Activated T-cell treated with anti-CD3 and anti-CD28 coated beads for 48 hours (primary cell): ENCODE measurements around the gene SPEM3.
A peak's percentile ranks its signal among the peaks of the same experiment; 100 is the strongest.

Experiments
- DNase-seq: peaks from one replicate; pipeline ENCODE4 v3.0.0-alpha.2; 2020; ENCODE audit warnings: low read depth

SPEM3 gene

DNA sequence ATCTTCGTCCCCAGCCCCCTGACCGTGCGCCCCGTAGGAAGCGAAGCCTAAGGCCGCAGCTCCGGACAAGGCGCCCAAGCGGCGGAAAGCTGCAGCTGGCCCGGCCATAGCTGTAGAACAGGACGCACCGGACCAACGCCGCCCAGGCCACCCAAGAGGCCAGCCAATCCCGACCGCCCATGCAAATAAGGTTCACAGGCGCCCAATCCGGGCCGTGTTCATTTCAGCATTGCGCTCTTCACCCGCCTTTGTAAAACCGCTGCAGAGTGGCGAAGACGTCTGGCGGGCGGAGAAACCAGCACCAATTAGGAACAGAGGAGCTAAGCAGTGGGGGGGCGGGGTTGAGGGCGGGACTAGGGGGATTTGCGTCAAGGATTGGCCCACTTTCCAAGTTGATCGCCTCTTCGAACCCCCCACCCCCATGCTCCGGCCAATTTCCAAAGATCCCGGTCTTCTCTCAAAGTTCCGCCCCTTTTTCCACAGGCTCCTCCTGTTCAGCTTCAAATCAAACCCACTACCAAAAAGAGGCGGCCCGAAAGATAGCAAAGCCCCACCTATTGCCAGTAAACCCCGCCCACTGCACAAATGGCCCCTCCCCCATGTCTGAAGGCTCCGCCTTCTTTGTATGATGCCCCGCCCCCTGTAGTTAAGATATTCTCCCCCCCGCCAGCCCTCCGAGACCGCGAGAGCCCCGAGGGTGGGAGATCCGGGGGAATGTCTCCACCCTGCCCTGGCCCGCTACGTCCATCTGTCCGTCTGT lies 24.5 kb upstream of the SPEM3 start, which contains the start of gene TMEM256:
Gene TMEM256, minus strand, starts transcription at position 121 of the 760 bp plus-strand sequence. Its CDS starts 13 bp downstream, at position 108.
- peak; percentile 90 for DNase-seq

GRCh38 chr17:7404737-7405349 lies 23.8 kb upstream of the SPEM3 start:
- peak; percentile 66 for DNase-seq

DNA sequence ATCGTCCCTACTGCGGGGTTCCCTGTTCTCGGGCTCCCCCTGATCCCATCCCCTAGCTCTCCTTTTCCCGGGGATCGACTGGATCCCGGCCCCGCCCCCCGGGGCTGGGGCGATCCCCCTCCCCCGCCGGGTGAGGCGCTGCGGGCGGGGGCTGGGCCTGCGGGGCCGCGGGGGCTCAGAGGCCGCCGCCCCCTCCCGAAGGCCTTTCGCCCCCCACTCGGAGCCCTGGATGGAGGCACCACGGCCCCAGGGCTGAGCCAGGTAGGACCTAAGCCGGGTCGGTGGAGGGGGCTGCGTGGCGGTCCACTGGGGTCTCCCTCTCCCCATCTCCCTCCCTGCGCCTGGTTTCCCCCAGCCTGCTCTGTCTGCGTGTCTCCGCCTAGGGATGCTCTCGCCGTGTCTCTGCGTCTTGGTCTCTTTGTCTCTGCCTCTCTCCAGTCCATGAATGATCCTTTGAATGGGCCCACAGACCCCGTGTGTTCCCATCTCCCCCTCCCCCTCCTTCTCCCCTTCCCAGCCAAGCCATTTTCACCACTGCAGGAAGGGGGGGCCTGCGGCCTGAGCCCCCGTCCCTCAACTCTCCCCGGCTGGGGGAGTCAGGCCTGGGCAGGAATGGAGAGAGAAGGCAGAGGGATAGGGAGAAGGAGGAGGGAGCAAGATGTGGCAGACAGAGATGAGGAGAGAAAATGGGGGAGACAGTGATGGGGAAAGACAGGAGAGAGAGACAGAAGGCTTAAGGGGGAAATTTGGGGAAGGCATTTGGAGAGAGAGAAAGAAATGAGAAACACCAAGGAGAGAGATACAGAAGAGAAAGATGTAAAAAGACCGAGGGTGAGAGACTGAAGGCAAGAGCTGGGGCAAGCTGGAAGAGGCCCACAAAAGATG lies 23.1 kb upstream of the SPEM3 start:
- no peak for DNase-seq

GRCh38 chr17:7406235-7406825 lies 22.3 kb upstream of the SPEM3 start:
- DNase-seq: no peak

DNA sequence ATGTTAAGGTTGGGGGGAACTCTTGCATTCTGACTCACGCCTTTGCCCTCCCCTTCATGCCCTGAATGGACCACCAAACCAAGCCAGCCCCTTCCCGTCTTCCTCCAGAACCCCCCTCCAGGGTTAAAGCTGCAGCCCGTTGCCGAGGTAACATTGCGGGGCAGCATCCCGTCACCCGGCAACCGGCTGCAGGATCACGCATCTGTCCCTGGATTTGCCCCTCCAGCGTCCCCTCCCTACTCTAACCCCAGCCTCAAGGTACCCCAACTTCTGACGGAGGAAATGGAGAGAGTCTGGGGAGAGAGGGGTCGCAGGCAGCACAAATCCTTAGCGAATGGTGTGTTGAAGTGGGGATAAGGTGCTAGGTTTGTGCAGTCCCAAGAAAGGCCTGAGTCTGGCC lies 21.6 kb upstream of the SPEM3 start:
- no peak for DNase-seq

DNA sequence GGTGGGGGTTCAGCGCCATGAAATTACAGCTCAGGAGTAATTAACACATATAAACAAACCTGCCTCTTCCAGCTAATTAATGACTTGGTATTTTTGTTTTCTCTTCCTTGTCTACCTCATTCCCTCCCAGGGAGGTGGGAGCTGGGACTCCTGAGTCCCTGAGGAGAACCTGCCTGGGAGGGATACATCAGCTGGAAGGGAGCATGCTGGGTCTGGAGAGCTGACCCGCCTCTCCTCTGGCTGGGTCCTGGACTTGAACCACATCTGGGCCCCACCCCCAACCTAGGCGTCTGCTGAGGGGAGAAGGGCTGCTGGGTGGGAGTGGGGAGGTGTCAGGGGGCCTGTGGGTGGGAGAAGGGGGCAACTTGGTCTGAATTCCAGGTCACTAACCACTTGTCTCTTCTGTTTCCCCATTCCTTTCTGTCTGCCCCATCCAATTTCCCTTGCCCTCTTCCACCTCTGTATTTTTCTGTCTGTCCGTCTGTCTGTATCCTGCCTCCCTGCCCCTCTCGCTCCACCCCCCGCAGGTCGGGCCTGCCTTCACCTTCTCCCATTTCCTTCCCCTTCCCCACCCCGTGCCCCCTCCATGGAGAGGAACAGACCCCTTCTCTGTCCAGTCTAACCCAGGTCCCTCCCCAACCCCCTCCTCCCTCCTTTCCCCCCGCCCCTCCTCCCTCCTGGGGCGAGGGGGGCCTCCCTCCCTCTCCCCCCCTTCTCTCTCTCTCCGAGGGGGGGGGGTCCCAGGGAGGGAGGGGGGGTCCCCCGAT lies 21.0 kb upstream of the SPEM3 start, which contains the start of gene NLGN2:
Gene NLGN2, plus strand, starts transcription at position 361 of the 767 bp plus-strand sequence. CDS start 411 bp downstream, outside the sequence.
- DNase-seq: no peak

GRCh38 chr17:7408252-7408727 lies 20.4 kb upstream of the SPEM3 start:
- no peak for DNase-seq

- DNase-seq: no peak
These were observed 19.8 kb upstream of the SPEM3 start for GRCh38 chr17:7408863-7409262.

DNA sequence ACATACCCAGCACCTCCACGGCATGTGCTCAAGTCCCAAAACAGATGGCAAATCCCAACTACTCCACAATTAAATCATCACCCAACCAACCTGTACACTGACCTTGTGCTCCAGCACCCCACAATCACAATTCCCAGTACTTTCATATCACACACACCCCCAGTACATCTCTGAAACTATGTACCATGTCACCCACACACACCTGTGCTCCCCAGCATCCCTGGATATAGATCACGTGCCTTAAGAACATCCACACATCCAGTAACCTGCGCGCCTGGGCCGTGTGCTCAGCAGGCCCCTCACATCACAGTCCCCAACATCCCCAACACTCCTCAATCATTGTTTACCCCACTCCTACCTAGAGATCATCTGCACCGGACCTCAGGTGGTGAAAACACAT lies 18.9 kb upstream of the SPEM3 start:
- DNase-seq: no peak

DNA sequence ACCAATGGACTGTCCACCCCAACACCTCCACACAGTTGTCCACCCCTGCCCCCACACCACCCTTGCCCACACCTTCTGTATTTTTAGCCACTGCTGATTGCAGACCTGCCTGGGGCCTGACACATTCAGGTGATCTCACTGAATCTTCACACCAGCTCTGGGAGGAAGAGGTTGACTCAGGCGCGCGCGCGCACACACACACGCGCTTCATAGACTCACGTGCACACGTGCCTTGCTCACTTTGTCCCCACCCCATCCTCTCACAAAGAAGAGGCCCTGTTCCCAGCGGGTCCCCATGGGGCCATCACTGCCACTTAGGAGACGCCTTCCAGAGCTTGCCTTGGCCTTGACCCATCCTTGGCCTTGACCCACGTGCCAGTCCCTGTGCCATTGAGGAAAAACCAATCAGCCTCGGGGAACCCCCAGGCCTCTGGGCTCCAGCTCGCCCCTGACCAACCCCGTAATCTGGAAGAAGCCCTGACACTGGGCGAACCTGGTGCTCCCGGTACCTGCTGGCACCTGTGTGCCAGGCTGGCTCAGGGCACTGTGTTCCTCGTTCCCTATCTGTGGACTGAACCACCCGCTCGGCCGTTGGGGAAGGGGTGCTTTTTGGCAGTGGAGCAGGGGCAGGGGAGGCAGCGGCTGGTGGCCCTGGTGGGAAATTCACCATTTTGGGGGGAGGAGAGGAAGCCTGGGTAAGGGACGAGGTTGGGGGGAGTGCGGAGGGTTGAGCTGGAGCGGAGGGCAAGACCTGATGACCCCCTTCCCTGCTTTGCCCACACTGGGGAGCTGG lies 17.8 kb upstream of the SPEM3 start:
- DNase-seq: no peak

DNA sequence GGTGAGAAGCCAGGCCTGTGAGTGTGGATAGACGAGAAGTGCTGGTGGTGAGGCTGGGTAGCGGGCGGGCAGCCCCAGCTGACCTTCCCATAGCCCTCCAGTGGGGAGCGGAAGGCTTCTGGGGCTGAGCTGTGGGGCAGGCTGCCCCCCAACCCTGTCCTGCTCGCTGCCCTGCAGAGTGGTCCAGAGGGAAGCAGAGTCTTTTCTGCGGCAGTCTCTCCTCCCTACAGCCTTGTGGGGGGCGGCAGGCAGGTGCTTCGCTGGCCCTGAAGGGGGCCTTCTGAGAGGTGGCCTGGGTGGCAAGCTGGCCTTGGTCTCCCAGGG lies 17.3 kb upstream of the SPEM3 start:
- no peak for DNase-seq

DNA sequence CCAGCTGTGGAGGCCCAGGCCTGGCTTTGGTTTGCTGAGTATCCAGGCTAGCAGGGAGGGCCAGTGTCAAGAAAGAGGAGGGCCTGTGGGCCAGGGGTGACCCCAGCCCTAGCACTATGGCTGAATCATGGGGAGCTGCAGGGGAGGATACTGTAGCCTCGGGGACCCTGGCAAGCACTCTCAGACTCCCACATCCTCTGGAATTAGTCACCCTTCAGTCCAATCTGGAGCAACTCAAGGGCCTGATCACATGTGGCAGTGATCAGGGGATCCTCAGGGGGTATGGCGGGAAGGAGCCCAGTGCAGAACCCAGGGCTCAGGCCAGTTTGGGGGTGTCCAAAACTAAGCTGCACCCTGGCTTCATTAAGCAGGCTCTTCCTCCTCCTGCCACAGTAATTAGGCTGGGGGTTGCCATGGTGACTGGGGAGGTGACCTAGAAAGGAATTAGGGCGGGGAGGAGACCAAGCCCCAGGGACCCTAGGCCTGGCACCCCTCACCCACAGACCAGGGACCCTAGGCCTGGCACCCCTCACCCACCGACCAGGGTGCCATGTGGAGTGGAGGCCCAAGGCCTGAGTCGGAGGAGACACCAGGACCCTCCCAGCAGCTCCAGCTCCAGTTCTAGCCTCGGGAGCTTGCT lies 15.2 kb upstream of the SPEM3 start:
- DNase-seq: no peak

- no peak for DNase-seq
These were observed 13.8 kb upstream of the SPEM3 start for GRCh38 chr17:7414837-7415236.

GRCh38 chr17:7415784-7416183 lies 12.9 kb upstream of the SPEM3 start:
- no peak for DNase-seq

DNA sequence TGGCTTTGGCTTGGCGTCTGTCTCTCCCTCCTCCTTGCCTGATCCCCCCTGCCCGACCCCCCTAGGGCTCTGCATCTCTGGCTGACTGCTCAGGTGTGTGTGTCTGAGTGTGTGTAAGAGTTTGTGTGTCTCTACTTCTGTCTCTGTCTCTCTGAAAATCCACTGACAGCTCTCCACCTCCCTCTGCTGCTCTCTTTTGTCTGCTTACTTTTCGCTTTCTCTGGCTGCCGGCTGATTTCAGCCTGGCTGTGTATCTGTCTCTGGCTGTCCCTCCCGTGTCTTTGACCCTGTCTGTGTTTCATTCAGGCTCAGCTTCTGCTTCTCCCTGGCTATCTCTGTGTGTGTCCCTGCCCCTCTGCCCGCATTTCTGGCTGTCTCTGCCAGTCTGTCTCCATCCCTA lies 12.3 kb upstream of the SPEM3 start:
- DNase-seq: no peak

GRCh38 chr17:7417056-7417655 lies 11.5 kb upstream of the SPEM3 start:
- DNase-seq: no peak

DNA sequence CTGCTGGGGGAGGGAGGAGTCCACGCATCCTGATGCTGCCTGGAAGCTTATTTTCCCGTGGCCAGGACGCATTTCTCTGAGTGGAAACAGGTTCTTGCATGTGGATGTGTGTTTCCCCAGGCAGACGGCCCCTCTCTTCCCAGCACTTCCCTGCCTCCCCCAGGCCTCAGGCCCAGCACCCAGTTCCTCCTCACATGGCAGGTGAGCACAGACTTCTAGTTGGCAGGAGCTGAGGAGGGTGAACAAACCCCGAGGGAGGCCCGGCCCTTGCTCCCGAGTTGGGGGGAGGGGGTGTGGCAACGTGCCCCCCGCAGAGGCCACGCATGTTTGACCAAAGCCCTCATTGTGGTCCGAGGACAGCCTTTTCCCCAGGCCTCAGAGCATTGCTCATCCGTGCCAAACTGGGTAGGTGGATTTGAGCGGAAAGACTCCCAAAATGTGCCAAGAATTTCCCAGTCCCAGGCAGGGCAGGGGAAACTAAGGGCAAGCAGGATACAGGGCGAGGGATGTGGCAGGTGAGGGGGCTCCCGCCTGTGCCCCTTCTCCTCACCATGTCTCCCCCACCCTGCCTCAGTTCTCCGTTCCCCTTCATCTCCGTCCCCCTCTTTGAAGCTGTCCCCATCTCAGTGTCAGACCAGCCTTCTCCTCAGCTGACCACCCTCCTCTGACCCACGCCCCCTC lies 10.0 kb upstream of the SPEM3 start:
- no peak for DNase-seq

GRCh38 chr17:7419819-7420610 lies 8.6 kb upstream of the SPEM3 start, which contains the start of gene SPEM1:
TSS of gene SPEM1 (plus strand) at chr17:7420324. CDS start at chr17:7420385, 61 bp downstream.
- no peak for DNase-seq
